Nephron progenitor cell (in vitro differentiated cells): Measurements from ENCODE around the gene SNRPD3.
"Not testable (repeated sequence)": the region's sequence is repeated elsewhere in the genome, so short reads cannot be mapped to it uniquely, and the experiment has no call there.

Experiments used
- DNase-seq: peaks from one replicate; pipeline ENCODE4 v3.0.0; 2021
- H3K27ac Mint-ChIP-seq: 2 replicates; pipeline ENCODE4 v1.8.0; 2021; ENCODE audit warnings: mild to moderate bottlenecking, moderate library complexity, mixed read lengths
- H3K27me3 Mint-ChIP-seq: 2 replicates; pipeline ENCODE4 v1.8.0; 2021; ENCODE audit warnings: mild to moderate bottlenecking, low read depth, mixed read lengths; ENCODE audit not compliant: poor library complexity
- H3K36me3 Mint-ChIP-seq: 2 replicates; pipeline ENCODE4 v1.8.0; 2021; ENCODE audit warnings: low read depth, mixed read lengths
- H3K4me1 Mint-ChIP-seq: 2 replicates; pipeline ENCODE4 v1.8.0; 2021; ENCODE audit warnings: mixed read lengths
- H3K4me3 Mint-ChIP-seq: 2 replicates; pipeline ENCODE4 v1.8.0; 2021; ENCODE audit warnings: mild to moderate bottlenecking, moderate library complexity, mixed read lengths
- H3K9me3 Mint-ChIP-seq: 2 replicates; pipeline ENCODE4 v1.8.0; 2021; ENCODE audit warnings: mild to moderate bottlenecking, moderate library complexity, mixed read lengths
- TF ChIP-seq, protein P1 (sequence below): fragments of 200-600 bp; sonication (generic); IDR thresholded peaks from 2 replicates; pipeline ENCODE4 v1.5.0; 2021; ENCODE audit warnings: antibody characterized with exemption

The SNRPD3 gene

DNA sequence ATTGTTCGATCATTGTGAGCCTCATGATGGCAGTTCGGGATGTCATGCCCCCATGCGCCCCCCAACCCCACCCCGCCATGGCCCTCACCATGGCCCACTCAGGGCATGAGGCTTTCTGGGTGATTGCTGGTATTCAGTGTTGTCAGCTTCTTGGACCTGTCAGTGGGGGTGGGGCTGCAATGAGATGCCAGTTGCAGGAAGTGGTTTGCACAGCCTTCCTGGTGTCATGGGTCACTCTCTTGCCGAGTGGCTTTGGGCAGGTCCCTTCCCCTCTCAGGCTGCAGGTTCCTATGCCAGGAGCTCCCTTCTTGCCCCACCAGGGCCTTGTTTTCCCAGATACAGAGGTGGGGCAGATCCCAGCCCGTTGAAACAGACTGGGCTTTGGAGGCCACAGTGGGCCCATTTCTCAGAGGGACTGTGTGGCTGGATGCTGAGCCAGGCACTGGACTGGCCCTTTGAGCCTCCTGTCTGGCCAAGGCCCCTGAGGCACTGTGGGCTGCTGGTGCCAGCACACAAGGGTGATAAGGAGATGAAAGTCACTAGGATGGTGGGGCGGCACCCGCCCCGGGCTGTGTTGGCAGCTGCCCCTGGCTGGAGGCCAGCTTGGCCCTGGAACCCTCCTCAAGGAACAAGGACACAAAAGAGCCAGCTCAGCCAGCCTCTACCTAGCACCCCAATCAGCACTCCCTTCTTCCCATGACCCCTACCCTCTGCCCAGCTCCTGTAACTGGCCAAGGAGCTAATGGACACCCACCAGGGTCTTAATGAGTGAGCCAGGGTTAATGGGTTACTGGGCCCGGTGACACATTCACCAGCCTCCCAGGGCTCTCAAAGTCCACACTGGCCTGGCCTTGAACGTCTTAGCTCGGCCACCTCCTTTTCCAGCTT is 45.7 kb downstream of the SNRPD3 start:
- TF ChIP-seq, protein P1, sequence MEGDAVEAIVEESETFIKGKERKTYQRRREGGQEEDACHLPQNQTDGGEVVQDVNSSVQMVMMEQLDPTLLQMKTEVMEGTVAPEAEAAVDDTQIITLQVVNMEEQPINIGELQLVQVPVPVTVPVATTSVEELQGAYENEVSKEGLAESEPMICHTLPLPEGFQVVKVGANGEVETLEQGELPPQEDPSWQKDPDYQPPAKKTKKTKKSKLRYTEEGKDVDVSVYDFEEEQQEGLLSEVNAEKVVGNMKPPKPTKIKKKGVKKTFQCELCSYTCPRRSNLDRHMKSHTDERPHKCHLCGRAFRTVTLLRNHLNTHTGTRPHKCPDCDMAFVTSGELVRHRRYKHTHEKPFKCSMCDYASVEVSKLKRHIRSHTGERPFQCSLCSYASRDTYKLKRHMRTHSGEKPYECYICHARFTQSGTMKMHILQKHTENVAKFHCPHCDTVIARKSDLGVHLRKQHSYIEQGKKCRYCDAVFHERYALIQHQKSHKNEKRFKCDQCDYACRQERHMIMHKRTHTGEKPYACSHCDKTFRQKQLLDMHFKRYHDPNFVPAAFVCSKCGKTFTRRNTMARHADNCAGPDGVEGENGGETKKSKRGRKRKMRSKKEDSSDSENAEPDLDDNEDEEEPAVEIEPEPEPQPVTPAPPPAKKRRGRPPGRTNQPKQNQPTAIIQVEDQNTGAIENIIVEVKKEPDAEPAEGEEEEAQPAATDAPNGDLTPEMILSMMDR: no peak
- peaks cover 4% of the 10 kb centered on the region for H3K27me3 Mint-ChIP-seq
- no peak for DNase-seq

DNA sequence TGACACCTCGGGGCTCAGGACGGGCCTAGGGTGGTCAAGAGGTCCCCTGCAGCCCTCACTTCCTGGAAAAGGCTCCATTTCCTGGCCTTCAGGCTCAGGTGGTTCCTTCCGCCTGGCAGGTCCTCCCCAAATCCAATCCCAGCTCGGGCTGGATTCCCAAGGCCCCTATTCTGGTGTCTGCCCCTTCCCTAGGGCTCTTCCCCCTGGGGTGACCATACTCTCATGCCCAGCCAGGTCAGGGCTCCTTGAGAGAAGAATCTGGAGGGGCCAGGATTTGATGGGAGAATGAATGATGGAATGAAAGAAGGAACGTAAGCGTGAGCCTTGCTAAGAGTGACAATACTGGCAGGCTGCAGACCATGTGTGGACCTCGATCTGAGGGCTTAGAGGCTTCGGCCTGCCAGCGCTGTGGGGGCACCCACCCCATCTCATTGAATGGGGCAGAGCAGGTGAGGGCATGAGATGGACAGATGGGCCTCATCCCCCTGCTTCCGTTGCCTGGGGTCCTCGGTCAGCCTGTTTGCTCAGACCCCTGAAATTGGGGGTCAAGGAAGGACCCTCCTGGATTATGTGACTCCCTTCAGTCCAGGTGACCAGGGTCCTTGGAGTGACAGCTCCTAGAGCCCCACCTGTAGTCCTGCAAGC is 46.4 kb downstream of the SNRPD3 start:
- H3K27ac Mint-ChIP-seq, H3K36me3 Mint-ChIP-seq, H3K9me3 Mint-ChIP-seq, DNase-seq, H3K27me3 Mint-ChIP-seq: not testable (repeated sequence)
- peak overlapping the region; percentile 51 for H3K4me3 Mint-ChIP-seq
- peaks cover 19% of the 10 kb centered on the region for H3K4me1 Mint-ChIP-seq

More for the DNA sequence above, 45.7 kb downstream of the SNRPD3 start:
- no peak overlapping the region for H3K4me3 Mint-ChIP-seq
- peaks cover 19% of the 10 kb centered on the region for H3K4me1 Mint-ChIP-seq
- no peak overlapping the region for H3K27ac Mint-ChIP-seq
- H3K36me3 Mint-ChIP-seq: no peaks in the 10 kb centered on the region
- H3K9me3 Mint-ChIP-seq: no peaks in the 10 kb centered on the region

DNA sequence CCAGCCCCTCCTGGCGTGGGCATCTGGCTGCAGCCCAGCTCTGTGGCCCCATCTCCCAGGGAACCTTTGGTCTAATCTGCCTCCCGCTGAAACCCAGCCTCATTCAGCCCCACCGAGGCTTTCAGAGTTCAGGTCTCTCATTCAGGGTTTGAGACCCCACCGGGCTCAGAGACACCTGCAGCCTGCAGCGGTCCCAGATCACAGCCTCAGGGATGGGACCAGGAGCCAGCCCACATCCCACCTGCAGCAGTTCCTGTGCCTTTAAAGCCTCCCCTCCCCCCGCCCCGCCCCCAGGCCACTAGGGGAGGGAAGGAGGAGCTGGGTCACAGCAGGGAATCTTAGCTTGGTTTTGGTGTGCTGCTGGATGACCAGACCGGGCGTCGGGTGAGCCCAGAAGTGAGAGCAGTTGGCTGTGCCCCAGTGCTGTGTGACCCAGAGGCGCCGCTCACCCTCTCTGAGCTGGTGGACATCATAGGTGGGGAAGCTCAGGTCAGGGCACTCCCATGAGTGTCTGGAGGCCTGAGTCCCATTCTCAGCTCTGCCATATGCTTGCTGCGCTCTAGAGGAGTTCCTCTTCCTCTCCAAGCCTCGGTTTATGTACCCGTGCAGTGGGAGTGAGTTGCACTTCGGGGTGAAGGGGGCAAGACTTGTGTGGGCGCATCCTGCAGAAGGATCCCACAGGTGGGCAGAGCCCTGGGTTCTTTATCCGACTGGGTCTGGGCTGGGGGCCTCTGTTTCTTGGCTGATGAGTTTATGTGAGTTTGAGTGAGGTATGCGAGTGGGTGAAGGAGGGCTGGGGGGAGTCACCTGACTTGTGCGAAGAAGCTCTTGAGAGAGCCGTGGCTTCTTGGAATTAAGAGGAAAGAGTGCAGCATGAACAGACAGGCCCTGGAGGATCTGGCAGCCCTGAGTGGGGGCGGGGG is 47.3 kb downstream of the SNRPD3 start, which contains the start of gene GGT1:
GGT1 (plus strand) TSS at position 347 of the 923 bp plus-strand sequence. CDS start 7,889 bp downstream, outside the sequence.
- not testable (repeated sequence) for H3K27me3 Mint-ChIP-seq, H3K36me3 Mint-ChIP-seq, H3K9me3 Mint-ChIP-seq
- peak; percentile 34 for DNase-seq
- Mint-ChIP-seq H3K27ac (peak within 1 kb of the TSS; percentile 29), H3K4me3 (peak within 1 kb of the TSS; percentile 70), H3K4me1 (peaks cover 19% of the 10 kb centered on the region)

DNA sequence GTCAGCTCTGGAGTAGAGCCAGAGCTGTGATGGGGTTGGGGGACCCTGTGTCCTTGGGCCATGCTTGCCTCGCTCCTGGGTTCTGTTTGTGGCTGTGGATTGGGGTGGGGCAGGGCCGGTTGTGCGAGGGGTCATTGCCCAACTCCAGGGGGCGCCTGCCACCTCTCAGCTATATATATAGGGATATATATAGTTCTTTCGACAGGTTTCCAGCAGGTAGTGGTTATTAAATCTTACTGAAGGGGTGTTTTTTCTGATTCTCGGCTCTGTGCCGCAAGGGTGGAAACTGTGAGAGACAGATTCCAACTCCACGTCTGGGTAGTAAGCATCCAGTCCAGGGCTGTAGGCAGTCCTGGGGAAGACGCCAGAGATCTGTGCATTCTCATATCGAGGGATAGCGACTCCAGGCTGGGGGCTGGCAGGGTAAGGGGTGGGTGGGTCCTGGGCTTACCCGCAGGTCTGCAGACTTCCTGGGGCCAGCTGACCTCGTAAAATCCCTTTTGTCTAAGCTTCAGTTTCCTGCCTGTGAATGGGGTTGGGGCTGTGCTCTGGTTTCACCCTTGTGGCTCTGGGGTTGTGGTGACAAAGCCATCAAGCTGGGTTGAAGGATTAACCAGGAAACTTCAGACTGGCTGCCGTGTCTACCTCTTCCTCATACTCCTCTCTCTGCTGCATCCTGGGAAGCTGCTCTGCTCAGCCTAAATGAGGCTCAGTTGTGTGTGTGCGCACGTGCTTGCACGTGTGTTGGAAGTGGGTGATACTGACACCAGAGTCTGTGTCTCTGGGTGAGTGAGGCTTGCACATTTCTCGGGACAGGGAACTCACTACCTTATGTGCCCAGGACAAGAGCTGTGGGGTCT is 48.2 kb downstream of the SNRPD3 start:
- not testable (repeated sequence) for H3K36me3 Mint-ChIP-seq, H3K9me3 Mint-ChIP-seq, H3K27me3 Mint-ChIP-seq
- Mint-ChIP-seq H3K4me1 (peaks cover 19% of the 10 kb centered on the region), H3K27ac (peak overlapping the region; percentile 74), H3K4me3 (peak overlapping the region; percentile 70)
- TF ChIP-seq, protein P1: peak; percentile 18
- peak; percentile 48 for DNase-seq

DNA sequence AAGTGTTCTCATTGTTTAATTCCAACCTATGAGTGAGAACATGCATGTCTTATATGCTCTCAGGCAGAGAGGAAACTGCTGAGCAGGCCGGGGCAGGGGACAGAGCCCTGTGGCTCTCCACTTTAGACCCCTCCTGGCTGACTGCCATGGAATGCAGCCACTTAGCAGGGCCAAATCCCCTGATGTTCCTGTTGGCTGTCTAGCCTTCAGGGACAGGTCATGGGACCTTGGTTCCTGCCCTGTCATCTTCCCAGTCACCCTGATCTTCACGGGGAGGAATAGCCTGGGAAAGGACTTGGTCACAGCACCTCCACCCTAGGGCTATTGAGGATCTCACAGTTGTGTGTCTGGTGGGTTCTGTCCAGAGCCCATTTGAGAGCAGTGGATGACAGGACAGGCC is 50.5 kb downstream of the SNRPD3 start:
- H3K4me3 Mint-ChIP-seq: not testable (repeated sequence)

DNA sequence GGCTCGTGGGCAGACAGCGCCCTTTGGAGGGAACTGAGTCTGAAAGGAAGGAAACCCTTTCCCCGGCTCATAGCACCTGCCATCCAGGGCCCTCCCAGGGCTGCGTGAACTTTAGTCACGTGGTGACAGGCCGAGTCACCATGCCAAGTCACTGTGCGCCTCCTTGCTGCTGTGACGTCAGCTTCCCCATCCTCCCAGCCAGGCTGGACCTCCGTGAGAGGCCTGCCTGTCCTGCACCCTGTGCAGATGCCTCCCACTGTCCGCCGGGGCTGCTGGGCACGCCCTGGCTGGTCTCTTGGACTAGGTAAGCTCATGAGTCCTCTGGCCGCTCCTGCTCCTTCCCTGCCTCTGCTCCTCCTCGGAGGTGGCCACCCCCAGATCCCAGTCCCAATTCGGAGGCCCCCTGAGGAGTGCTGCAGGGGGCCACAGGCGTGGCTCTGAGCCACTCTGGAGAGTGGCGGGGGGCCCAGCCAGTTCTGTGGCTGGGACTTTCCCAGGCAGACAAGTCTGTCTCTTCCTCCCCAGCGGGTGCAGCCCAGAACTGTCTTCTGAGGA is 51.7 kb downstream of the SNRPD3 start:
- not testable (repeated sequence) for H3K4me3 Mint-ChIP-seq, H3K36me3 Mint-ChIP-seq, DNase-seq, H3K27me3 Mint-ChIP-seq, H3K9me3 Mint-ChIP-seq
- peak overlapping the region; percentile 54 for H3K27ac Mint-ChIP-seq
- peaks cover 16% of the 10 kb centered on the region for H3K4me1 Mint-ChIP-seq

More for the DNA sequence above, 50.5 kb downstream of the SNRPD3 start:
- H3K27ac Mint-ChIP-seq, DNase-seq, H3K36me3 Mint-ChIP-seq, H3K27me3 Mint-ChIP-seq, H3K9me3 Mint-ChIP-seq: not testable (repeated sequence)
- peaks cover 19% of the 10 kb centered on the region for H3K4me1 Mint-ChIP-seq

DNA sequence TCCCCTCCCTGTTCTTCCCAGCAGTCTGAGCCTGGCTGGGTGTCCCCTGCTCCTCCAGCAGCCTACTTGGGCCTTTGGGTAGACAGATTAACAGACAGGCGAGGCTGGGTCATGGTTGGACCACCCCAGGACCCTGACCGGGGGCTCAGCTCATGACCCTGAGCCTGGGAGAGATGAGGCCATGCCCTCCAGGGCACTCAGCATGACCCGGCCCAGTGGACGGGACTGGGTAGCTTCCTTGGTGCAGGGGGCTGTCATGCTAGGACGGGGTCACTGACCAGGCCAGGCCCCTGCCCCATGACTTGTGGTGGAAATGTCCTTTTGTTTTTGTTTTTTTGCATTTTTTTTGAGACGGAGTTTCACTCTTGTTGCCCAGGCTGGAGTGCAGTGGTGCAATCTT is 52.5 kb downstream of the SNRPD3 start:
- H3K27me3 Mint-ChIP-seq, H3K27ac Mint-ChIP-seq, H3K9me3 Mint-ChIP-seq, H3K4me3 Mint-ChIP-seq, DNase-seq, H3K36me3 Mint-ChIP-seq: not testable (repeated sequence)
- peaks cover 12% of the 10 kb centered on the region for H3K4me1 Mint-ChIP-seq

DNA sequence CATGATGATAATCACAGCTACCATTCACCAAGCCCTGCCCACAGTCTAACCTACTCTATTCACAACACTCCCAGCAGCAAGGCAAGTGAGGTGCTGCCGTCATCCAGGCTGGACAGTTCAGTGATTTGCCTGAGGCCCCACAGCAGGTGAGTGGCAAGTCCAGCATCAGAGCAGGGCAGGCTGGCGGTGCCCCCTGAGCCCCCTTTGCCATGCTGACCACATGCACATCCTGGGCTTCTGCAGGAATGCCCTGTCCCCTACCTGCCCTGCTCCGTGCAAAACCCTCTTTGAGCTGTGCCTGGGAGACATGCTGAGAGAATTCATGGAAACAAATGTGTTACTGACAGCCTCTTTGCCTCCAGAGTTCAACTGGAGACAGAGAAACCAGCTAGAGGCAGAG is 54.1 kb downstream of the SNRPD3 start:
- H3K9me3 Mint-ChIP-seq, H3K4me1 Mint-ChIP-seq, H3K36me3 Mint-ChIP-seq, H3K27me3 Mint-ChIP-seq, DNase-seq, H3K4me3 Mint-ChIP-seq, H3K27ac Mint-ChIP-seq: not testable (repeated sequence)

DNA sequence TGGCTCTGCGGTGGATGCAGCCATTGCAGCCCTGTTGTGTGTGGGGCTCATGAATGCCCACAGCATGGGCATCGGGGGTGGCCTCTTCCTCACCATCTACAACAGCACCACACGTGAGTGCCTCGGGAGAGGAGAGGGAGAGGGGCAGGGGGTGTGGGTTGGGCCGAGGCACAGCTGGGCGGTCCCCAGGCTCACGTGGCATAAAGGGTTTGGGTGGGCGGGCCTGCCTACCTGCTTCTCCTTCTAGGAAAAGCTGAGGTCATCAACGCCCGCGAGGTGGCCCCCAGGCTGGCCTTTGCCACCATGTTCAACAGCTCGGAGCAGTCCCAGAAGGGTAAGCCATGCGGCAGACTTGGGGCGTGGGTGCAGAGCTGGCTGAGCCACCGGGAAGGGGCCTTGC is 59.0 kb downstream of the SNRPD3 start:
- not testable (repeated sequence) for H3K27ac Mint-ChIP-seq, H3K4me3 Mint-ChIP-seq, H3K9me3 Mint-ChIP-seq, DNase-seq, H3K36me3 Mint-ChIP-seq, H3K4me1 Mint-ChIP-seq
- peaks cover 12% of the 10 kb centered on the region for H3K27me3 Mint-ChIP-seq

DNA sequence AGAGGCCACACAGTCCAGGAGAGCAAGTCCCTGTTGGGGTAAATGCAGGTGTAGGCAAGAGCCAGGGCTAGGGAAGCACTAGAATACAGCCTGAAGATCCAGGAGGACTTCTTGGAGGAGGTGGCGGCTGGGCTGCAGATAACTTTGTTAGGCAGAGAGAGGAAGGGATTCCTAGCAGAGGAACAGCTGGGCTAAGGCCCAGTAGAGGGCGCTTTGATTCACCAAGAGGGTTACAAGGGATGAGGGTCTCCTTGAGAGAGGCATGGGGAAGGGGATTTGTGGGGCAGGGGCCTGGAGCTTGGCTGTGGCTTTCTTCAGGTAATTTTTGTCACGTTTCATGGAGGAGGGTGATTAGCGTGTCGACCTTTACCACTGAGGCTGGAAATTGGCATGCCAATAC is 65.4 kb downstream of the SNRPD3 start:
- not testable (repeated sequence) for H3K4me3 Mint-ChIP-seq, H3K27me3 Mint-ChIP-seq, H3K9me3 Mint-ChIP-seq, H3K27ac Mint-ChIP-seq, H3K36me3 Mint-ChIP-seq, DNase-seq
- H3K4me1 Mint-ChIP-seq: peaks cover 12% of the 10 kb centered on the region

DNA sequence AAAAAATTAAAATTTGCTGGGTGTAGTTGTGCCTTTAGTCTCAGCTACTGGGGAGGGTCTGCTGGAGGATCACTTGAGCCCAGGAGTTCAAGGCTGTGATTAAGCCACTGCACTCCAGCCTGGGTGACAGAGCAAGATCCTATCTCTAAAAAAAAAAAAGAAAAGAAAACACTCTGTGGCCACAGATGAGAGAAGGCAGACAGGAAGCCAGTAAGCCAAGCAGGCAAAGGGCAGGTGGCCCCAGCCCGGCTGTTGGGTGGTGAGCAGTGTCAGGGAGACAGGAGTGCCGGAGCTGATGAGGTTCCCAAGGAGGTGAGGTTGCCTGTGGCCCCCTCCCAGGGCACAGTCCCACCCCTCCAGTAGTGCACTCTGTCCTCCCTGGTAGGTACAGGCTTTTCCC is 66.8 kb downstream of the SNRPD3 start:
- H3K36me3 Mint-ChIP-seq, H3K4me1 Mint-ChIP-seq, H3K27ac Mint-ChIP-seq, DNase-seq, H3K27me3 Mint-ChIP-seq, H3K9me3 Mint-ChIP-seq, H3K4me3 Mint-ChIP-seq: not testable (repeated sequence)
